NK-92 (cell line): ENCODE results near the gene FZD4.
"Not testable (repeated sequence)": the region's sequence is repeated elsewhere in the genome, so short reads cannot be mapped to it uniquely, and the experiment has no call there.

Experiments
- DNase-seq: peaks from one replicate; lab custom pipeline; 2025; ENCODE audit not compliant: unreplicated experiment; lab: John Stamatoyannopoulos, UW

FZD4 gene

DNA sequence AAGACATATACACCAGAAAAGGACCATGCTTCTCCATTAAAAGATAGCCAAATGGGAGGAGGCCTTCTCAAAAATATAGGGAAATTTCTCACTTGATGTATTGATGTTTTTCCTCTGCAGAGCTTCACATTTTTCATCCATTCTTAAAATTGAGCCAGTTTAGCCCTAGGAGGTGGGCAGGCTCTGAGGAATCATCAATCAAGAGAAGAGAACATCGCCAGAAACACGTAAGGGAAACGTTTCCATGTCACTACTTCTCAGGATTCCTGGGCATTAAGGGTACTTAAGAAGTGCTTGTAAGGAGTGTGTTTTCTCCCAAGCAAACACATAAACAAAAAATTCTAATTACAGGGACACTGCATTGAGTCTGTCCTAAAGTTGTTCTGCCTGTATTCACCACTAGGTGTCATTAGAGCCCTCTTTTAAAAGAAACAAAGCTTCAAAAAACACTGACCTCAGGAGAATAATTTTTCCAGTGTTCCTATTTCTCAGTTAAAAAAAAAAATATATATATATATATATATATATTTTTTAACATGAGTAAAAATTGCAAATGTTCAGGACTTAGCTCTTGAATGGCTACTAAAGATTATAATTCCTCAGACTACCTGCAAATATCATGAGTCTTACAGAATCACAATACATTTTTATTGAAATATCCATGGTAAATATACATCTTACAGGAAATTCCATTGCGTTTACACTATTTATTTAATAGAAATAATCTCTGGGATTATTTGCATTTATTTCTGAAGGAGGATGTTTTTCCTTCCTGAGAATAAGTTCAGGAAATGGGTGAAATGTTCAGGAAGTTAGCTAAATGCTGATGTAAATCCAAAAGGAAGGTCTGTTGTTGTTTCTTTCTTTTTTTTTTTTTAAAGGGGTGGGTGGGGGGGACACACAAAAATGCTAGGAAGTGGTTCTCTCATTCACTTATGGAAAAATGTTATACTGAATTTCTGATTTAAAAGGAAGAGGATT lies 16.0 kb downstream of the FZD4 start:
- DNase-seq: no peak

DNA sequence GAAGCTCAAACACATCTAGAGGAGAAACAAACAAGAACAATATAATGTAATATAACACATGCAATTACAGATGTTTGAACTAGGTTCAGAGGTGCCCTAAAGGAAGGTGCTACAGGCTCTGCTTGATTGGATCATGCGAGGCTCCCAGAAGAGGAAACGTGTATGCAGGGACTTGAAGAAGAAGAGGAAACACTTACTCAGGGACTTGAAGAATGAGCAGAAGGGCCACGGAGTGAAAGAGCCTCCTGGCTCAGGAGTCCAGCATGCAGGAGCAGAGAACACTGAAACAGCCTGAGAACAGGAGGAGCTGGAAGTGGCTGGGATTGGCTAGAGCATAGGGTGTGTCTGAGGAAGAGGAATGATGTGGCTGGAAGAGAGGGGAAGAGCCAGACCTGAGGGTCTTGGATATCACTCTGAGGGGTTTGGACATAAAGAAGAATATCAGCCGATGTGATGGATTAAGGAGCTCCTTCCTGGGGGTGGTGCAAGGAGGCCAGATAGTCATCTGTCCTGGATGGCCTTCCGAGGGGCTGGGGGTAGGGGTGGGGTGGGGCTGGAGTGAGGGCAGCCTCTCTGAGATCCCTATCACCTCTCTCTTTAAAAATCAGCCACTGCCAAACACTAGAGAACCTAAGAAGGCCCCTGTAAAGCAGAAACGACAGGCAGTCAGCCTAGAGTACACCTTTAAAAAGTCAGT lies 16.8 kb downstream of the FZD4 start:
- DNase-seq: no peak

DNA sequence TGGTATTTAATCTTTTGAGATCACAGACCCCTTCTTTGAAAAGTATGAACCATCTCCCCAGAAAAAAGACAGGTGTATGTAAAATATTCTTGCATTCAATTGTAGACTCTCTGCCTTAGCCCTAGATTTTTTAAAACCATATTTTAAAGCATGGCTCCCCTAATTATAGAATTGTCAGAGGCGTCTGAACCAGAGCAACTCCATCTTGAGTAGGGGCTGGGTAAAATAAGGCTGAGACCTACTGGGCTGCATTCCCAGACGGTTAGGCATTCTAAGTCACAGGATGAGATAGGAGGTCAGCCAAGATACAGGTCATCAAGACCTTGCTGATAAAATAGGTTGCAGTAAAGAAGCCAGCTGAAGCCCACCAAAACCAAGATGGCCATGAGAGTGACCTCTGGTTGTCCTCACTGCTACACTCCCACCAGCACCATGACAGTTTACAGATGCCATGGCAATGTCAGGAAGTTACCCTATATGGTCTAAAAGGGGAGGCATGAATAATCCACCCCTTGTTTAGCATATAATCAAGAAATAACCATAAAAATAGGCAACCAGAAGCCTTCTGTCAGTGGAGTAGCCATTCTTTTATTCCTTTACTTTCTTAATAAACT lies 17.9 kb downstream of the FZD4 start:
- not testable (repeated sequence) for DNase-seq

DNA sequence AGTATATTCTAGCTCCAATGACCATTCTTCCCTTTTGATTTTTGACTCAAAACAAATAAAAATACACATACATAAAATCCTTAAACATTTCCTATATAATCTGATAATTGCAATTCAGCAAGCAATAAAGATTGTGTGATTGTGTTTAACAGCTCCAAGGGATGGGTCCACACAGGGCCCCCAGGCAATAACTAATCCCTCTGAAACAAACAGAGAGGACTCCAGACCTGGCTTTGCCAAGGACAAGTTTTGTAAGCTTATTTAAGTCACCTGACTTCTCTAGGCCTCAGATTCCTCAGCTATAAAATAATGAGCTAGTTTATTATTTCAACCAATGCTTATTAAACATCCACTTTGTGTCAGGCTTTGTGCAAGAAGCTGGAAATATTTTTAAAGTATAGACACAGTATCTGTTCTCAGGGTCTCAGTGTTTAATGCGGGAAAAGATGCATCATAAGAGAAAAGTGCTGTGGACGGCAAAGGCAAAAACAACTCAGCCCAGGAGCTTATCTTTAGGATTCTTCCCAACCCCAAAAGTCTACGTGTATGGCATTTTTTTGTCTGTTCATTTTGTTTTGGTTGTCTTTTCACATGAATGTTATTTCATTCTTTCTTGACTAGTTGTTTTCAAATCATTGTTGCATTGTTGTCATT lies 20.1 kb downstream of the FZD4 start:
- no peak for DNase-seq

DNA sequence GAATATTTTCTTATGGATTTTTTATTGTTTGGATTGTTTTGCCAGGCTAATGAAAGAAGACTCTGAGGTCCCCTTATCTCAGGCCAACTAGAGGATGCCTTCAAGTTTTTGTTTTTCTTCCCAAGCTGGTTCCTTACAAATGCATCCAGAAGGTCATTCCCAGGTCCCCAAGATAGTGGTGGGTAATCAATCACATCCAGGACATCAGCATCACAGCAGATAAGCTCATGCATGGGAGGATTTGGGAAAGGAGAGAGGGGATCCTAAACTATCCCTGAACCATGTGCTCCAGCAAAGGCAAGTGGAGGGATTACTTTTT lies 20.7 kb downstream of the FZD4 start:
- no peak for DNase-seq

DNA sequence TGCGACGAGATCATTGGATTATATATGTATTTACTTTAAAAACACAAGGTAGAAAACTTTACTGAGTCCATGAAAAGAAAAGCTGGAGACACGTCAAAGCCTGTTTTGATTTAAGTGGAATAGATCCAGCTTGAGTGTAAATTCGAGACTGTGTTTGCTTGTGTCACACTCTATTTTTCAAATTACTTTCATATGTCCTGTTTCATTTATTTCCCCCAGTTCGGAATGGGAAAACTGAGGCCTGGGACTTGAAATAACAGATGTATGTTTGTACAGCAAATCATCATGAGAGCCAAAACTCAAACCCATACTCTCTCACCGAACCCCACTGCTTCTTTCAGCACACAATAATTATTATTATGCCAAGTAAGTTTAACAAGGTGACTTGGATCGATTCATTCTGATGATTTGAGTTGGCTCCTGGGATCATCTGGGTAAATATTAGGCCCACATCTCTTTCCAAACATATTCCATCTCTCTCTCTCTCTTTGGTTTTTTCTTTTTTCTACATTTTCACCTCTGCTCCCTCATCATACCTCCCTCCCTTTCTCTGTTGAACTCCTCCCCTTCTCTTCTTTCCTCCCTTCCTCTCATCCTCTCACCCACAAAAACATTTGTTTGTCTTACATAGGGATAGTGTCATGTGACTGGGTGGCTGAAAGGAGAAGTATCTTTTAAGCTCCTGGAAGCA lies 21.2 kb downstream of the FZD4 start:
- no peak for DNase-seq

DNA sequence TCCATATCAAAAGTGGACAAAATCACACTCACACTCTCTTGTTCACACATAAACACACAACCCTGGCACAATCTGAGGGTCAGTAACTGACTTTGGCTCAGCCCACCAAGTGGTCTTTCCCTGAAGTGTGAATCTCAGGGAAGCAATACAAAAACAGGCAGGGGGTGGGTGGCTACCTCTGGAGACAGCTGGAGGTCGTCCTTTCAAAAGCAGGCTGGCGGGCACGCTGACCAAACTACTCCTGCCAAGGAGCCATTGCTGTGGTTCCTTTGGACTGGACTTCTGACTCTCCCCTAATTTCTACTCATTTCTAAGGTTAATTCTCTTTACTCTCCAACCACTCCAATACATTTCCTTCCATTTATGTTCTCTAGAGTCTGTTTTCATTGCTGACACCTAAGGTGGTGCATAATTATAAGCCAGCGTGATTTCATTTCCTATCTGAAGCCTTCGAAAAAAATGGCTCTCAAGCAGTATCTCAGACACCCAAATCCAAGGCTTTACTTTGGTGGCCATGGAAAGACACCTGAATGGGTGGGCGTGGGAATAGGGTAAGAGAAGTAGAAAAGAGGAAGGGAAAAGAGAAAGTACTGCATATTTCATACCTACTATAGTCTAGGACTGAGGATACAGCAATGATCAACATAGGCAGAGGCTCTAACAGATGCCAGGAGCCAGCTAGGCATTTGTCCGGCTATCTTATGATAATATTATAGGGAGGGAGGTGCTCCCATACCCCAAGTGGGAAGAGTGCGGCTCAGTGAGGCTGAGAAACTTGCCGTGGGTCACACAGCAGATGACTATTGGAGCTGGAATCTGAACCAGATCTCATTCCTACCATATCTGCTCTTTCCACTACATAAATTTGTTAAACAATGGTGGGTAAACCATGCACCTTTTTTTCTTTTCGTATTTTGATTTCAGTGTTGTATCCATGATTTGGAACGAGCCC lies 22.0 kb downstream of the FZD4 start:
- no peak for DNase-seq

DNA sequence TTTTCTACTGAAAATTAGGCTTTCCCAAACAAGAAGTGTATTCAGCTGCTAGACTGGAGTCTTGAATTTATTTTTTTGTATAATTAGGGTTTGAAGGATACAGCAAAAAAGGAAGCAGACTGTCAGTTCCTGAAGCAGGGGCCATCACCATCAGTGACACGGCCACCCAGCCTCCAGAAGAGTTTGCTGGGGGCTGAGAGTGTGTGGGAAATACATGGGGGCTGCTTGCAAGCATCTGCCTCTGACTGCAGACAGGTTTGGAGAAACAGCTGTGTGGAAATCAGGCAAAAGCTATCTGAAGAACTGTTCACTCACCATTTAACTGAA lies 23.0 kb downstream of the FZD4 start:
- no peak for DNase-seq

DNA sequence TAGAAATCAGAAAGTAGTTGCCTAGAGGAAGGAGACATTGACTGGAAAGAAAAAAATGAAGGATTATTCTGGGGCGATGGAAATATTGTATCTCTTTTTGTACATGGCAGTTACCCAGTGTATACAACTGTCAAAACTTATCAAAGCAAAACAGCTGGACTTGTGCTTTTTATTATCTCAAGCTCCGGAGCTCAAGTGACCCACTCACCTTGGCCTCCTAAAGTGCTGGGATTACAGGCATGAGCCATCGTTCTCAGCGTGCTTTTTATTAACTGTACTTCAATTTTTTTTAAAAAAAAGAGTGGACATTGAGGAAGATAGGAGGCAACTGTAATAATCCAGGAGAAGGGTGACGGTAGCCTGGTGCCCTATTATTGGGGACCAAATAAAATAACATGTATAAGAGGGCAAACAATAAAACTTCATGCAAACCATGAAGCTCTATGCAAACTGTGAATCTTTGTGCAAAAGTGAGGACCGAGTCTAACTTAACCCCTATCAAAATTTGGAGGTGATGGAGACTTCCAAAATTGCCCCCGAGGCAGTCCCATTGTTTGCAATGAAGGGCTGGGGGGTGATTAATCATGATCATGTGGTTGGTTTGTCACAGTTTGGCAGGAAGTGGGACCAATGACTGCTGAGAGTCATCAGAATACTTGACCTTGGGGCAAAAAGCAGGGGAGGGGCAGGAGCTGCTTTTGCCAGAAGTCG lies 23.5 kb downstream of the FZD4 start:
- DNase-seq: no peak

DNA sequence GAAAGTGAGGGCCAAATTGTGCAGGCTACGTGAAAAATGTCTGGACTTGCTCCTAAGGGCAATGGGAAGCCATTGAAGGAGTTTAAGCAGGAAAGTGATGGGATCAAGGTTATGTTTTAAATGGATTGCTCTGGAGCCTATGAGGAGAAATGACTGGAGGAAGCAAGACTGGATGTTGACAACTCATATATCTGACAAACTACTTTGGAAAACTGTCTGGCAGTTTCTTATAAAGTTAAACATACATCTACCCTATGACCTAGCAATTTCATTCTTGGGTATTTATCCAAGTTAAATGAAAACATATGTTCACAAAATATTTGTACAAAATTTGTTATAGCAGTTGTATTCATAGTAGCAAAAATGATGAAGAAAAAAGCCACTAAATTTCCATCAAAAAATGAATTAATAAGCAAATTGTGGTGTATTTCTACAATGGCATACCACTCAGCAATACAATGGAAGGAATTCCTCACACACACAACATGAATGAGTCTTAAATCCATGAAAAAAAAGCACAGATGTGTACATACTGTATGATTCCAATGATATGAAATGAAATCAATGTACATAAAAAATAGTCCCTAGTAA lies 24.1 kb downstream of the FZD4 start:
- no peak for DNase-seq

DNA sequence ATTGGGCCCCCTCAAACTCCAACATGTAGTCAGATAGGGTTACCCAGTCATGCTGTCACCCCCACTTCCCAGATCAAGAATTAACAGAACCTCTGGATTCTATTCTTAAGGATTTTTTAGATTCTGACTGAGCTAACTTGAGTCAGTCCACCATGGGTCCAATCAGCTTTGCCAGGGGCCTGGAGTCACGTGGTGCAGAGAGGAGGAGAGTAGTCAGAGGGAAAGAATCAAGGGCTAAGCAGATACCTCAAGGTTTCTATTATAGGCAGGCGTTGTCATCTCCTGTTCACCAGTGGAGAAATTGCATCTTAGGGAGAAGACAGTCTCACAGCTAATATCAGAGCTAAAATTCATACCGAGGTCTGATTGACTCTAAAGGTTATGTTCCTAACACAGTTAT lies 28.2 kb downstream of the FZD4 start:
- no peak for DNase-seq

DNA sequence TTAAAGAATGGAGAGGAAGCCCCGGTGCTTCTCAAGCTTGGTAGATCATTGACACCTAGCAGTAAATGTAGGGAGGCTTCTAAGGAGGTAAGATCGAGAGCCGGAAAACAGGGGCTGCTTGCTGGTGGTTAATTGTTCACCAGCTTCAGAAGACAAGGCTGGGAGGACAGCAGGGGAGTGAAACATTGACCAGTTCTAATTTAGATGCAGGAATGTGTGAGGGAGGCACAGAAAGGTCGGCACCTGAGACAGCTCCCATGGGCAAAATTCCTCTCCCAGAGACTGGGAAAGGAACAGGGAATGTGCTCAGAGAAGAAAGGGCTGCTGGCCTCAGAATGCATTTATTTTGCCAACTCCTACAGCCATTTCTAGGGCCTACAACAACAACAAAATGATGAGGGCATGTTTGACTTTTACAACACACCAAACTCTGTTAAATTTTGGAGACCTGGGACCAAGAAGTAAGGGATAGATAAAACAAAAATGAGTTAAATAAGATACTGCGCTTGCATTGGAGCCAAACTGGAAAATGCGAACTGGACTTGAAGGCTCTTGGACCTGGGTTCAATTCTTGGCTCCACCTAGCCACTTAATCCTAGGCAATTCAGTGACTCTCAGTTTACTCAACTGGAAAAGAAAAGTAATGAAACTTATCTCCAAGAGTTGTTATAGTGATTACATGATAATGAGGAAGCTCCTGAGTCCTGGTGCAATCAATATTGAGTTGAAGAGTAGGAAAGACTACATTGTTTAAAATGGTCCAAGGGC lies 31.0 kb downstream of the FZD4 start:
- DNase-seq: no peak

DNA sequence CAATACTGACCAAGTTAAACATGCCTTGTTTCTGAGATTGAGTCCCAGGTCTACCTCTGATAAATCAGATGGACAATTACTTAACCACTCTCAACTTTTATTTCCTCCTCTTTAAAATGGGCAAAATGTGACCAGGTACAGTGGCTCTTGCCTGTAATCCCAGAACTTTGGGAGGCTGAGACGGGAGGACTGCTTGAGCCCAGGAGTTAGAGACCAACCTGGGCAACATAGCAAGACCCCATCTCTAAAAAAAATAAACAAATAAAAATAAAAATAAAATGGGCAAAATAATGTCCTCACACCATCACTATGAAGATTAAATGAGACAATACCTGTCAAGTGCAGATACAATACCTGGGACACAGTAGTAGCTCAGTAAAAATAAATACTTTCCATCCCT lies 33.0 kb downstream of the FZD4 start:
- DNase-seq: no peak

DNA sequence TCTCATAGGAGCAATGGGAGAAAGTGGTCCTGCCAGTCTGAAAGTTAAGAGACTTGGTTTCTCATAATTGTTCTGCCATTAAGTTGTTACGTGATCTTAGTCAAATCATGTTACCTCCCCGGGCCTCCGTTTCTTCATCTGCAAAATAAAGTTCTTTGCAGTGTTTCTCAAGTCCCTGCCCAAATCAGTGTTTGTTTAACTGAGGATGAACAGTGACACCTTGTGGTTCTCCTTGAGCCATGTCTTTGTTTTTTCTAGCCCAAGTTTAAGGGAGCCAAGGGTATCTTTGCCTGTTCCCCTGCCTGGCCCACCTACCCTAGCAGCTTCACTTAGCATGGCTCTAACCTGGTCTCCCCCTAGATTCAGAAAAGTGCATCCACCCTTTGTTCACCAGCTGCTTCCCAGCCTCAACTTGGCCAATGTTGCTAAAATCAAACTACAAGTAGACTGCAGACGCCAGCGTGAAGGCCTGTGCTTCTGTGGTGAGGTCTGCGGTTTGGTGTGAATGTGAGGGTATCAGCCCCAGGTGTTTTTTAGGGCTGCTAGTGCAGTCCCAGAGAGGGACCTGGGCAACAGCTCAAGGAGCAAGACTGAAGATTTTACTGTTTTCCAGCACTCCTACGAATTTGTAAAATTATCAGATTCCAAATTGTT lies 35.5 kb downstream of the FZD4 start:
- no peak for DNase-seq

DNA sequence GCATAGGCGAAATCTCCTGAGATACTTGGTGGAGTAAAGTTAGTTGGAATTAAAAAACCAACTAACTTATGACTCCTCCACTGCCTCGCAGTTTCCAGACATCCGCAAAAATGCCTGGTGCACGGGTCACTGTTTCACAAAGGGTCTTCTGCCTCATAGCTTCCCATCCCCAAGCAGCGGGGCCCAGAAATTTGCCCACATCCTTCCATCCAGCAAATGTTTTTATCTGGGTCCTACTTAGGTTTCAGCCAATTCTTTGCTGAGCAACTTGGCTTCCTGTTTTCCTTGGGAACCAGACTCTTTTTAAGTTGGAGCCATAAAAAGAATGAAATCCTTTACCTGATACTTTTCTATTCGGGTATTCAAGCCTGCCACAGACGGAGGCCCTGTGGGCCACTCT lies 36.2 kb downstream of the FZD4 start:
- no peak for DNase-seq

DNA sequence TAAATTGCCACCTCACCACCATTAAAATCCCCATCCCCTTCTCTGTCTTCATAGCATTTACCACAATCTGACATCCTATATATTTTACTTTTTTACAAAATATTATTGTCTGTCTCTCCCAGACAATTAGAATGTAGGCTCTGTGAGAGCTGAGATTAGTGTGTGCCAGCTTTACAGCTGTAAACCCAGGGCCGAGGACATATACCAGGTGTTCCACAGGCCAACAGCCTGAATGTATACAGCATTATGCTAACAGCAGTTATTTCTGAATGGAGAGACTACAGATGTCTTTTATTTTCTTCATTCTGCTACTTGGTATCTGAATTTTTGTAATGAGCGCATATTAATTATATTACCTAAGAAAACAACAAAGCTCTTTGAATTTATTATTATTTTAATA lies 36.7 kb downstream of the FZD4 start:
- no peak for DNase-seq

DNA sequence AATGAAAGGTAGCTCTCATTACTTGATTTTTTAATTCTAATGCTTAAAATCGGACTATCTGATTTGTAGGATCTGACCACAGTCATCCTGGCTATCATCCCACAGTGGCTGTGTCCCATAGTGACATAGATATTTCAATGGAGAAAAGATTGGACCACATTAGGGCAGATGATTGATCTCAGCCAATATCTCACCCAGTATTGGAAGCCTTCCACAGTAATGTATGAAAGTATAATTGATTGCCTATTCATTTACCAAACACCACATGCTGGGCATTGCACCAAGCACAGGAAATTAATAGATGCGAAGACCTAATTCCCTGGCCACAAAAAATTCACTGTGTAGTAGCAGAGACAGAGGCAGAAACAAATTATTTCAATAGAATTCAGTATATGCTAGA lies 37.6 kb downstream of the FZD4 start:
- no peak for DNase-seq

DNA sequence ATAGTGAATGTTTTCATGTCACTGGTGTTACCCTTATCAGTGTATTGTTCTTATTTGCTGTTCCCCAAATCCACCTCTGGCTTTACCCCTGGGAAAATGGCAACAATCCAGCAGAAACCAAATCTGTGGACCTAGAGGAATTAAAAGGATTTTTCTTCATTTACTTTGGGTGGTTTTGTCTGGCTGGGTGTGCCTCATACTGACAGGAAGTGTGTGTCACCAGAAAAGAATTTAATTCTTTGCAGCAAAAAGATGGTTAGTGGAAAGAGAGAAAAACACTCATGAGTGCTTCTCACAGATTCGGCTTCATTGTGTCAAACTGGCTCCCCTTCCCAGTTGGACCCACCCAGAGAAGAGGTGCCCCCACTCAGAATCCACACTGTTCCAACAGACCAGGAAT lies 38.9 kb downstream of the FZD4 start:
- DNase-seq: no peak
